UCSD-AML1 (cell line): Measurements from ENCODE around the gene ECE1.
"Not testable (repeated sequence)": the region's sequence is repeated elsewhere in the genome, so short reads cannot be mapped to it uniquely, and the experiment has no call there.

Experiments
- DNase-seq: peaks from one replicate; lab custom pipeline; 2025; ENCODE audit not compliant: unreplicated experiment; lab: John Stamatoyannopoulos, UW

Gene ECE1

GRCh38 chr1:21292984-21293536, 2.8 kb upstream of the ECE1 start:
- no peak for DNase-seq

DNA sequence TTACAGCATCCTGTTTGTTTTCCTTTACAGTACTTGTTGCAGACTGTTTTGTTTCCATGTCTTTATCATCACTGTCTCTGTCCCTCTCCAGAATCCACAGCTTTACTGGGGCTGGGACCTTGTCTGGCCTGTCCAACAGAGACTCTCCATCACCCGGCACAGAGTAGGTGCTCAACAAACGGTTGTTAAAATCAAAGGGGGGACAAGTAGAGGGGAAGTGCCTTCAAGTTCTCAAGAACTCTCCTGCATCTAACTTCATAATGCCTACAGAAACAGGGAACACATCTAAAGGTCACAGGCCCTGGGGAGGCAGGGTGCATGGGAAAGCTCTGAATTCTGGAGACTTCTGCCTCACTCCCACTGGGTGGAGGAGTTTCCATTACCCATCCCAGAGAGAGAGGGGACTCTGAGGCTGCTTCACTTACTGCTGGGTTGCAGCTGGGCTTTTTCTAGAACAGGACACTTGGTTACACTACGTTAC, 2.3 kb upstream of the ECE1 start:
- no peak for DNase-seq

GRCh38 chr1:21291964-21292363, 1.7 kb upstream of the ECE1 start:
- DNase-seq: no peak

GRCh38 chr1:21291184-21291583, 921 bp upstream of the ECE1 start:
- DNase-seq: no peak

- DNase-seq: no peak
These were observed 282 bp upstream of the ECE1 start for GRCh38 chr1:21290546-21290944.

DNA sequence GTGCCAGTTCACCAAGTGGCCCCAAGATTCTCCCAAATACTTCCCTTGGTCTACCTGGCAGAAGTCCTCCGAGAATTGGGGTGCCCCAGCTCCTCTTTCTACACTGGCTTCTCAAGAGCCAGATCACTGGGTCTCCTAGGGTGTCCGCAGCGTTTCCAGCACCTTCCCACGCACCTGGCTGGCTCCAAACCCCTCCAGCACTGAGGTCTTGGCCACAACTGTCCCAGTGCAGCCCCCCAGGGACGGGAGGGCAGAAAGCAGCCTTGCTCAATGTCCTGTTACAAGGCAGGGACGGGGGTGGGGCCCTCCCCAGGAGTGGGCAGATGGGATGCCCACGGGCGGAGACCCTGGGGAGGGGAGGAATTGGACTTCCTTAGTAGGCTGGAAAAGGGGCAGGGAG, 1.1 kb downstream of the ECE1 start:
- DNase-seq: no peak

DNA sequence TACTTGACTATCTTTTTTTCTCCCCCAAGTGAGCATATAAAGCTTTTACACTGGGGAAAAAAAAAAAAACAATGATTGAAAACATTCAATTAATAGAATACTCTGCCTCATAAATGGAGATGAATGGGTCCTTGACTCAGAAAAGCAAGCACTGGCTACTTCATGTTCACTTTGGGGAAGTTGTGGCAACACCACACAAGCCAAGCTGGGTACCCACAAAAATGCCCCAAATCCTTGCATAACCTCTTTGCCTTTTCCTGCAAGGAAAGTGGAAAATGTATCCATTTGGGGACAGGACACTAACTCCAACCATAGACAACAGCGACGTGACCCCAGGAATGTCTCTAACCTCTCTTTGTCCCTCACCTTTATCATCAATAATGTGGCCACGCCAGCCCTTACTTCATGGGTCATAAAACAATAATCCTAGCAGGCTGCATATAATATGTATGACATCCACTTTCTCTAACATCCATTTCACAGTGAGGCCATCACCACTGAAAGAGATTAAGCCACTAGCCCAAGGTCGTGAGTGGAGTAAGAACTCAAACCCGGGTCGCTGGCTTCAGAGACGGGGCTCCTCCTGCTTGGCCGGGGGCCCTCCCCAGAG, 2.3 kb downstream of the ECE1 start:
- no peak for DNase-seq

DNA sequence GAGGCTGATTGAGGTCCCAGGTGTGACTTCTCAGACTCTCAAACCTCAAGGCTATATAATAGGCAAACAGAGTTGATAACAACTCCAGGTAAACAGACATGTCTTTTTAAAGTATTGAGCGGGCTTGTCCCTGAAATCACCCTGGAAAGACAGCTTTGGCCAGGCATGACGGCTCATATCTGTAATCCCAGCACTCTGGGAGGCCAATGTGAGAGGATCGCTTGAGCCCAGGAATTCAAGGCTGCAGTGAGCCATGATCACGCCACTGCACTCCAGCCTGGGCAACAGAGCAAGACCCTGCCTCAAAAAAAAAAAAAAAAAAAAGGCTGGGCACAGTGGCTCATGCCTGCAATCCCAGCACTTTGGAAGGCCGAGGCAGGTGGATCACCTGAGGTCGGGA, 4.9 kb downstream of the ECE1 start:
- DNase-seq: not testable (repeated sequence)

DNA sequence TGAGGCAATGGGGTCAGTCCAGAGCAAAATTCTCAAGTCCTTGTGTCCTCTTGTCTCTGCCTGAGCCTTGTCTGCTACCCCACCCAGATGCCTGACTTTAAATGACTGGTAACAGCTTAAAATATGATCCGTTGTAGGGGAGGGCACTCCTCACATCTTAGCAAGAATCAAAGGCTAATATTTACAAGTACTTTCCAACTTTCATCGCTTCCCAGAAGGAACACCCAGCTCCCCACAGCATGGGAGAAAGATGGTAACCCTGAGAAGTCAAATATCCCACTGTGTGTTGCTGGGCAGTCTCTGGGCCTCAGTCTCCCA, 5.2 kb downstream of the ECE1 start:
- no peak for DNase-seq

DNA sequence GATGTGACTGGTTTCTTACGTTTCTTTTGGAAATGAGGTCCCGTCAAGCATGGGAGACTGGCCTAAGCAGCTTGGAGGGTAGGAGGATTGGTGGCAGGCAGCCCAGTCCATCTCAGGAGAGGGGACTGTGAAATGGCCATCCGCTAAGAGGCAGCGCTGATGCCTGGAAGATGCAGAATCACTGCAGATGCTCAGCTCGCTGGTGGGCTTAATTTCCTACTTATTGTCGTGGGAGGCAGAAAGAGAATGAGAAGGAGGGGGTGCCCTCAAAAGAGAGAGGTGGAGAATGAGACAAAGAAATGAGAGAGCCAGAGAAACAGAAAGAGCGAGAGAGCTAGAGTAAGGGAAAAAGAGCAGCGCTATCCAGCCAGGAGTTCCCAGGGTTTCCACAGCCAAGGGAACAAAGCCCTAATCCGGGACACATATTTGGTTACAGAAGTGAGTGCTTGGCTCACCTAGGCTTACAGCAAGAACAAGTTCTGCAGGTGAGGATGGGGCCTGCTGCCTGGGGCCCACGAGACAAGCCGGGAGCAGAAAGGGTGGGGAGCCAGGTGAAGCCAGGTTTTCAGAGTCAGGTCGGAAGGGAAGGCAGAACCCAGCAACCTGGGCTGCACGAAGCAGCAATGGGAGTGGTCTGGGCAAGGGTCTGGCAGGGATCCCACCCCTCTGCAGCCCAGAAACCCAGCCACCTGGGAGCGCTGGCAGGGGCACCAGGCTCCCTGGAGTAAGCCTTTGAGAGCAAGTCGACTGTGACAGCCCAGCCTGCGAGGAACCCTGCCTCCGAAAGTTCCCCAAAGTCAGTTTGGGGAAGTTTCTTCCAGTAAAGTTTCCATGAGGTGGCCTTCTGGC, 5.8 kb downstream of the ECE1 start:
- peak; percentile 49 for DNase-seq

- DNase-seq: no peak
These were observed 6.7 kb downstream of the ECE1 start for GRCh38 chr1:21283524-21283923.

- not testable (repeated sequence) for DNase-seq
These were observed 8.2 kb downstream of the ECE1 start for GRCh38 chr1:21282020-21282419.

DNA sequence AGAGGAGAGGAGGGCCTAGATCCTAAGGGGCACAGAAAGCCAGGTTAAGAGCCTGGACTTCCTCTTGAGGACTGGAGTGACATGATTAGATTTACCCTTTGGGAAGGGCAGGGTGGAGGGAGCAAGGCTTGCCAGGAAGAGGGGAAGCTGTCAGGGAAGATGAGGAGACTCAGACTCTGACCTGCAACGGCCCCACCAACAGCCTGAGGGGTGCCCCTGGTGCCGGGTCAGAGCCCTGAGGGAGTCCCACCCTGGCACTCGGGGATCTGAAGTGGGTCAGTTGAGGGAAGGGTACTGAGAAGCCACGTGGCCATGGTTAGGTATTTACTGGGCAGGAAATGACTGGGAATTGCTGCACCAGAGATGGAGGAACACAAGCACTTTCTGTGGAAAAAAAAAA, 9.8 kb downstream of the ECE1 start:
- DNase-seq: no peak

GRCh38 chr1:21280011-21280471, 10.2 kb downstream of the ECE1 start:
- peak; percentile 56 for DNase-seq

DNA sequence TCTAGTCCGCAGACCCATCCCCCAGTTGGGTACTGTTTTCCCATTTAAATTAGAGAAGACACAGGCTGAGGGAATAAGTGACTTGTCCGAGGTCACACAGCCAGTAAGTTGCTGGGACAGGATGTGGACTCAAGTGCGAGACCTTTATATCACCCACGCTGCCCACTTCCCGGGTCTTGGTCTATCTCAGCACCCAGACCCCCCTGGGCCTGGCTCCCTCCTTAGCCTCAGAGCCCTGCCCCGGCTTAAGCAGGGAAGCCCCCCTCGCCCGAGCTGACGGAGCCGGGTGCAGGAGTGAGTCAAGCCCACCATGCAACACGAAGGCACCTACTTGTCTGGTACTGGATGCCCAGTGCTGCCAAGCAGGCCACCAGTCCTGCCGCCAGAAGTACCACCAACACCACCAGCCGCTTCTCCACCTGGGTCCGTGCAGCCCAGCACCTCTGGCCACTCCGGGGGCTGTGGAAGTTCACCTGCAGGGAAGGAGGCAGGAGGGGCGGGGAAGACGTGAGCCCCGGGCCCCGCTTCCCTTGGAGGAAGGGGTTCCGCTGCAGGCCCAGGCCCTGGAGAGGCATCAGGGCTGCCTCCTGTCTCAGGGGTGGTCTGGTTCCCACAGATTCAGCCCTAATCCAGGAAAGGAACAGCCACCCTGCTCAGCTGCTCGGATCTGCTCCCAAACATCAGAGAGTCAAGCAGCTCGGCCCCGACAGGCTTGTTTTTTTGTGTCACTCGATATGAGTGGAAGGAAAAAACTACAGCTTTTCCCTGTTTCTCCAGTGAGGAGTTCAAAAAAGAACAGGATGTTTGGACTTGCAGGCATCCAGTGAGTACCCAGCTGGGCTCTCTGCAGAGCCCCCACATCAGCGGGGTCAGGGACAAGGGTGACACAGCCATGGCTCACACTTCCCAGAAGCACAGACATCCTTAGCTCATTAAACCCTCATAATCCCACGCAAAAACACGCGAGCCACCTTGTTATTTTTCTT, 11.1 kb downstream of the ECE1 start:
- DNase-seq: no peak

DNA sequence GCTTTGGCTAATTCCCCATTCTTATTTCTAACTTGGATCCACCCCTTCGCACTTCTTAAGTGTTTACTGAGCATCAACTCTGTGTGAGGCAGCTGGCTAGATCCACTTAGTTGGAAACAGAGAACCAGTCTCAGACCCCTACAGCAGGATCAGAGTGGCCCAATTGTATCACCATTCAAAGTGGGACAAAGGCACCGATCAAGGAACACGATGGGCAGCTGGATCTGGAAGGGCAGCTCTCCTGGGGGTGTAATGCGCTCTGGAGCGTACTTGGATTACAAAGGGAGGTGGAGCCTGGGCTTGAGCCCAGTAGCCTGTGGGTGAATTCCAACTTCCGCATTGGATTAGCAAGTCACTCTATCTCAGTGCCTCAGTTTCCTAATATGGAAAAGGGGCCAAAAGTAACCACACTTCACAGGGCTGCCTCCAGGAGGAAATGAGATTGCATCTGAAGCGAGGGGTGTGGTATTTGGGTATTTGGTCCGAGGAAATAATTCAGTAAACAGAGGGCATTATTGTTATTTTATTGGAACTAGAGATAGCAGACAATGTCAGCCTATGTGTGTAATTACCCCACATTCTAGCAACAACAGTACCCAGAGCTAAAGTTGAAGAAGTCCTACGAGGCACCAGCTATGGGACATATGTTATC, 11.9 kb downstream of the ECE1 start:
- DNase-seq: no peak

GRCh38 chr1:21277180-21277579, 13.1 kb downstream of the ECE1 start:
- no peak for DNase-seq

DNA sequence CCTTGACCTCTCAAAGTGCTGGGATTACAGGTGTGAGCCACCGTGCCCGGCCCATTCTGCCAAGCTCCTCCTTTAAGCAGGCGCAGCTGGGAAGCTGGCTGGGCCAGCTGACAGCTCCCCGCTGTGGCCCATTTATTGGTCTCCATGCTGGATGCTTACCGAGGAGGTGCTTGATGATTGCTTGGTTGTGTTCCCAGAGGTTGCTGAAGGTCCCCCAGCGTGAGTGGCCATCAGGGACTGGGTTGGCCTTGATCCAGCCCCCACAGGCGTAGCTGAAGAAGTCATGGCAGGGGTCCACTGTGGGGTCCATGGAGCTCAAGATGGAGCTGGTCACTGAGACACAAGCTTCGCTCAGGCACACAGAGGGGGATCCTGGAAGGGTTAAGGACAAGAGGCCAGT, 17.7 kb downstream of the ECE1 start:
- DNase-seq: no peak

GRCh38 chr1:21271550-21271949, 18.7 kb downstream of the ECE1 start:
- no peak for DNase-seq

DNA sequence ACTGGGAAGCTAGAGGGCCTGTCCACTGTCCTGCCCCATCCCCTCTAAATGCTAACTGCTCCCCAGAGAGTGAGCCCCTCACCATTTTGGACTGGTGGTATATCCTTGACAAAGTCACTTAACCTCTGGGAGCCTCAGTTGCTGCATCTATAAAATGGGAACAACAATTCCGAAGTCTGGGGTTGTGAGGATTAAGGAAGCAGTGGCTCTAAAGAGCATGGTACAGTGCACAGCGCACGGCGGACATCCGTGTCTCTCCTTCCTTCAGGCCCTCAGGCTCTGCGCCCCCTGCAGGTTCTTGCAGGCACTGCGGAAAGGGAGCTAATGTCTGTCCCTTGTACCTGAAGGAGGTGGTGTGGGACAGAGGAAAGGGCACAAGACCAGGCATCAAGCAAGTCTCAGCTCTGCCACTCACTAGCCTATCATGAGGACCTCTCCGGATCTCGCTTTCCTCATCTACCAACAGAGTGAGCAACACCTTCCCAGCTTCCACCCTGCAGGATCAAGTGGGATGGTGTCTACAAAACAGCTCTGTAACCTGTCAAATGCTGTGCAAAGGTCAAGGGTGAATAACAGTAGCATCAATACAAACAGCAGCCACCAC, 20.1 kb downstream of the ECE1 start:
- peak; percentile 79 for DNase-seq
